Stimulated activated CD4-positive, alpha-beta T cell treated with anti-CD3 and anti-CD28 coated beads, Interleukin-2, amount 100 ng/mL, for 24 hours (primary cell): ENCODE results near the gene TRMT2A.
"Not testable (repeated sequence)": the region's sequence is repeated elsewhere in the genome, so short reads cannot be mapped to it uniquely, and the experiment has no call there.

Experiments
- DNase-seq, 2 donors: peaks; one replicate each; pipeline ENCODE4 v3.0.0-alpha.2; 2020

The TRMT2A gene

DNA sequence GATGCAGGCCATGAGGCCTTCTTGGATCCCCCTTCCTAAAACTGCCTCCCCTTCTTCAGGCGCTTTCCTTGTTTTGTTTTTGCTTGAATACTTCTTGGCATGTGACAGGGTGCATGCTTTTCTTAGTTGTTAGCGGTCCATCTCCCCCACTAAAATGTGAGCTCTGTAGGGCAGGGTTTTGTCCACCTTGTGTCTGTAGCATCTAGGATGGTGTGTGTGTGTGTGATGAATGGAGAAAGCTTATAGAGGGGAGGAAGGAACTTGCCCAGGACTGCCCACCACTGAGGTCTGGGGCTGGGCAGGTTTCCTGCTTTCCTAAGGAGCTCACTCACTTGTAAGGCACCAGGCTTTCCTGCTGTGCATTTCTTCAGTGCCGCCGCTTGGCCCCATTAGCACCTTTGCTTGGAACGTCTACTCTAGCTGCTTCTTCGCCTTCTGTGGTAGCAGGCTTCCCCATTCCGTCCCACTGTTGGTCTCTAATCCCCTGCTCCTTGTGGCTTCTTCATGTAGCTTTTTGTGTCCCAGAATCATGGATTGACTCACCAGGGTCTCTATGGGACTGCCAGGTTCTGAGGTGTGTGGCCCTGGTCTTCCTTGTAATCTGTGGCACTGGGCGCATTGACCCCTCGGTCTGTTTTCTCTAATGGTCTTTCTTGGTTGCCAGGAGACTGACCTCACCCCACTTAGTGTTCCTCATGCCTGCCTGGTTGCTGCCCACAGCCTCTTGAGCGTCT is 33.7 kb downstream of the TRMT2A start:
- DNase-seq = no peak

DNA sequence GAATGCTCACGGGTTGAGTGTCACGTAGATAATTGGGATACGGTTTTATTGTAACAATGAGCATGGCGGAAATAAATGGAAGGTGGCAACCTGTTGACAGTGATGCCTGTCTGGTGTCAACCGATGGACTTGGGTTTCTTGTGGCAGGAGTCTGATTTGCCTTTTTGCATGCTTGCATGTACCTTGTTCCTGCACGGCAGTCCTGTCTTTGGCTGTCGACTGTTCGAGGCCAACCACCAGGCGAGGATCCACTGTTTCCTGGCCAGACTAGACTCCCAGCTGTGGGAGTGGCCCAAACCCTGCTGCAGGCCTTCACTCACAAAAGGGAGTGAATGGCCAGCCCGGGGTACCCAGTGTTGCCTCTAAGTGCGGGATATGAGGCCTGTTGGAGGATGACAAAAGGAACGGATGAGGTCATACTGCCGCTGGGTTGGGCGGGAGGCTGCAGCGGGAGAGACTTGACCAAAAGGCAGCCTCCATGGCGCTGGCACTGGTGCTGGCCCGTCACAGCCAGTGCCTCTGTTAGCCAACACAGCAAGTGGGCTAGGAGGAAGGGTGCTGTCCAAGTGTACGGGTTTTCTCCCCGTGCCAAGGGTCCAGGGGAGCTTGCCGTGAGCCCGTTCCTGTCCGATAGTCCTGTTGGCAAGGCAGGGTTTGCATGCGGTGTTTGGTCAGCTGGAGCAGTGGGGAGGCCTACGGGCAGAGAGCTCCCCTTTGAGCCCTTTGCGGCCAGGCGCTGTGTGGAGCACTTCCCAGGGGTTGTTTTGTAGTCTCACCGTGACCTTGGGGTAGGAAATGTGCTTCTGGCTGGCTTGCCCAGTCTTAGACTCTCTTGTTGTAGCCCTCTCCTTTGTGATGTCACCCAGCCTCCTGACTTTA is 36.0 kb downstream of the TRMT2A start:
- peak in 1 of 2 donors; percentile 22 for DNase-seq

DNA sequence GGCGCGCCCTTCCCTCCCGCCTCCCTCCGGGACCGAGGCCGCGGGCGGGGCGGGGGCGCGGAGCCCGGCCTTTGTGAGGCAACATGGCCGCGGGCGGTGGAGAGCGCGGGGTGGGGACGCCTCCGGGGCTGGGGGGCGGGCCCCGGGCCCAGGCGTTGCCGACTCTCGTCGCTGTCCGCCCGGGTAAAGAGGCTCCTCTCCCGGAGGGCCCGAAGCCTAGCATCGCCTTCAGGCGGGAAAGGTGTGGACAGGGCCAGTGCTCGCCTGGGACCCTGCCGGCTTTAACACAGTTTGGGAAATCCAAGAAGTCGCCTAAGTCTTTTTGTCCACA is 36.6 kb downstream of the TRMT2A start:
- peak; percentile 76 to 78 for DNase-seq

- DNase-seq = peak; percentile 67 to 76
Measured at GRCh38 chr22:20079745-20080444, 37.1 kb downstream of the TRMT2A start, which contains the start of gene DGCR8. Gene DGCR8 (plus strand): TSS chr22:20080241. CDS start chr22:20085964, 5,723 bp downstream.

GRCh38 chr22:20076627-20077172 is 40.3 kb downstream of the TRMT2A start:
- no peak for DNase-seq

DNA sequence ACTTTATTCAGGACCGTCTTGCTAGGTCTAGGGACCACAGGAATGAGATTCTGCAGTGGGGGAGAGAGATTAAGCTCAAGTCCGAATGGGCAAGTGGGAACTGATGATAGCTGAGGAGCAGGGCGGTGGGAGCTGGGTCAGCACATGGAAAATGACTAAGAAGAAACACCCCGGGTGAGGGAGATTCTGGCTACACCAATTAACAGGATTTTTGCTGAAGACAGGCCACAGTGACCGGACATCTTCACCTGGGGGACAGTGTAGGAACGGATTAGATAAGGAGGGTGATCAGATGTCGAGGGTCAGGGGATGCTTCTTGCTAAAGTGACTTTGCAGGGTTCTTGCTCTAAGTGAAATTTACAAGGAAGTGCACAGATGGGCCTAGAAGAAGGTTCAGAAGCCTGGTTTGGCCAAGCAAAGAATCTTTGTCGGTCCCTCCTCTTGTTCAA is 45.5 kb downstream of the TRMT2A start:
- no peak for DNase-seq

DNA sequence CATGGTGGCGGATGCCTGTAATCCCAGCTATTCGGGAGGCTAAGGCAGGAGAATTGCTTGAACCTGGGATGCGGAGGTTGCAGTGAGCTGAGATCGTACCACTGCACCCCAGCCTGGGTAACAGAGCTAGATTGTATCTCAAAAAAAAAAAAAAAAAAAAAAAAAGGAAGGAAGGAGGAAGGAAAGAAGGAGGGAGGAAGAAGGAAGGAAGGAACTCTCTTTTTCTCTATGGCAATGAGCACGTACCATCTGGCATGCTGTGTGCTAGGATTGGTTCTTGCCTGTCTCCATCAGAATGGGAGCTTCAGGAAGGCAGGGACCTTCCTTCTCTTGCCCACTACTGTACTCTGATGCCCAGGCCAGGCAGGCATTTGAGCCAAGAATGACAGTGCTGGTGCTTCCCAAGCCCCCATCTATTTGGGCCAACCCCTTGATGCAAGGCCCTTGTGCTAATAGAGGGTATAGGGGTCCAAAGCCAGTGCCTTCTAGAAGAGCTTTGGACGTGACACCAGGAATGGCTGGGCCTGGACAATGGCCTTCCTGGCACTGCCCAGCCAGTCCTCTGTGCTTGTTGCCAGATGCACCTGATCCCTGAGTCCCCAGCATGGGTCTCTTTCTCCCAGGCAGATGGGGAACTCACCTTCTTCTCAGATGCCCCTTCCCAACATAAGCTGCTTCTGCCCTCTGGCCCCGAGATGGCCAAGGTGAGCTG is 47.5 kb downstream of the TRMT2A start:
- no peak for DNase-seq

DNA sequence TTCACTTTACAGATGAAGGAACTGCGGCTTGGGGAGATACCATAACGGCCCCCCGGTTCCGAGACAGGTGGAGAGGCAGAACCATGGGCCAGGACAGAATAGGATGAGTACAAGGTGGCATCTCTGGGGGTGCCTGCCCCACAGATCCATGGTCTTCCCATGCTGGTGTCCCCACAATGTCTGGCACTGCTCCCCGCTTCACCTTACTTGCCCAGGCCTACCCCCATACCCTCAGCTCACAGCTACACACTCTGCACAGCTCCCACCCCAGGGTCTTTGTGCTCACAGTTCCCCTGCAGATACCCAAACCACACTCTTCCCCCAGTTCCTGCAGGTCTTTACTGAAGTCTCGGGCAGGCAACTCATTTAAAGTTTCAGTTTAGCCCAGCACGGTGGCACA is 48.4 kb downstream of the TRMT2A start:
- DNase-seq = no peak

DNA sequence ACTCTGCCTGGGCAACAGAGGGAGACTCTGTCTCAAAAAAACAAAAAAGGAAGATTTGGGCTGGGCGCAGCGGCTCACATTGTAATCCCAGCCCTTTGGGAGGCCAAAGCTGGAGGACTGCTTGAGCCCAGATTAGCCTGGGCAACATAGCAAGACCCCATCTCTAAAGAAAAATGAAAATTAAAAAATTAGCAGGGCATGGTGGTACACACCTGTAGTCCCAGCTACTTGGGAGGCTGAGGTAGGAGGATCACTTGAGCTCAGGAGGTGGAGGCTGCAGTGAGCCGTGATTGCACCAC is 49.7 kb downstream of the TRMT2A start:
- not testable (repeated sequence) for DNase-seq

GRCh38 chr22:20066617-20067383 is 50.2 kb downstream of the TRMT2A start:
- no peak for DNase-seq

DNA sequence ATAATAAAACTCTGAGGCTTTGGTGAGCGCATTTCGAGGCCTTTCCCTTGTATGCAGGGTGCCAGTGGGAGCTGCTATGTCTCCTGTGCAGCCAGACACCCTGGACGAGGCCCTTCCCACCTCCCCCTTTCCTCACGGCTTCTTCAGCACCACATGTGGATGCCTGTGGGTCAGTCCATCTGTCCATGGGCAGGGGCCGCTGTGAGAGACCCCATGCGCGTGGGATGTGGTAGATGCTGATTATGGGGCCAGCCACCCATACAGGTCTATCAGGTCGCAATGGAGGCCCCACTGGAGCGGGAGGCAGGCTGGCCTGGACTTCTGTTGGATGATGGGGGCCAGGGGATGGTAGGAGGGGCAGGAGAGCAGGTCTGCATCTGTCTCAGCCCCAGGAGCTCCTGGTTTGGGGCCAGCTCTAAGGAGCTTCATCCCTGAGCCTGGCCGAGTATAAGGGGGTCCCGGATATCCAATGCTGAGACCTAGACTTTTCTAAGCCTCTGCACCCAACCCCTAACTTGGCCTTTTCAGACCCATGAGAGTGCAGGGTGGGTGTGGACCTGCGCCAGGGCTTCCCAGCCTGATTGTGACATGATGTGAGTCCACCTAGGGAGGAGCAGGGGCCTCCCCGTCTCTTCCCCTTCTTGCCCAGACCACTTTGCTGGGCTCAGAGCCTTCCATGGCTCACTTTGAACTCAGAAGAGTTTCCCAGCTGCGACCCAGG is 51.0 kb downstream of the TRMT2A start:
- DNase-seq = no peak

- DNase-seq = no peak
Measured at GRCh38 chr22:20064545-20065262, 52.3 kb downstream of the TRMT2A start.

DNA sequence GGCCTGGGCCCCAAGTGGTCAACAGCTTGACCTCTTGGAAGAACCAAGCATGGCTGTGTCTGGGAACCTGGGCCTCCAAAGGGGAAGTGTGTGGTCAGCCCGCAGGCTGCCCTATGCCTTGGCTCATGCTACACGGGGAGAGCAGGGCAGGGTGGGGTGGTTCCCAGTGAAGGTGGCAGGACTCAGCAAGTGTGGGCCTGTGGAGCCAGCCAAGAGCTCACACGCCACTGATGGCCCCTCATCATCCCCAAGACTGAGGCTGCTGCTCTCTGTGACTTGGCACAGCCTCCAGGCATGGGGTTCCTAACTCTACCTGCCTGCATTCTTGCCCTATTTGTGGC is 52.9 kb downstream of the TRMT2A start:
- no peak for DNase-seq

DNA sequence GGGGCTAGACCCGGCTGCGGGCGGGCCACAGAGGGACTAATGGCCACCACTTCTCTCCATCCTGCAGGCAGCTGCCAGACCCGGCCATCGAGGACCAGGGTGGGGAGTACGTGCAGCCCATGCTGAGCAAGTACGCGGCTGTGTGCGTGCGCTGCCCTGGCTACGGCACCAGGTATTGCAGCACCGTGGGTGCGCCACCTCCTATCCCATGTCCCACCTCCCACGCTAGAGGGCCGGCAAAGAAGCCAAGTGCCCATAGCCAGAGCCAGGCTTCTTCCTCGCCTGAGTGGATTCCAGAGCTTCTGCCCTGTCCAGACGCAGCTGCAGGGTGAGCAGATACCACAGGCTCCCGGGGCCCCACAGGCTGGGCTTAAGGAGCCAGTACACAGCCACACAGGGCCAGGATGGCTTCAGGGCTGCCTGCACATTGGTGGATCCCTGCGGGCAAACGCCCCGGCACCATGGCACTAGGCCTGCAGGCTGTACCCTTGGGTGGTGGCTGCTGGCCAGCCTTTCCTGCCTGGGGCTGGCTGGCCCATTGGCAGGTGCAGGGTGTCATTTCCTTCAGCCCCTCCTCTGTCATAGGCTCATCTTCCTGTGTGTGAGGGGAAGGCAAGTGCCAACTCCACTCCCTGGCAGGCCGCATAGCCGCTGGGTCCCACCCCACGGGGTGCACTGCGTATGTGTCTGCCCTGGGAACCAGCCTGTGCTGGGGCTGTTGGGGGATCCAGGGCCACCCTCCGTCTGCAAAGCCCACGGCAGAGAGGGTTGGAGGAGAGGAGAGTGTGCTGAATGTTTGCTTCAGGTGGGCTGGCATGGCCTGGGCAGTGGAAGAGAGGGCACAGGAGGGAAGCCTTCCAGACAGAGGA is 53.5 kb downstream of the TRMT2A start:
- no peak for DNase-seq

DNA sequence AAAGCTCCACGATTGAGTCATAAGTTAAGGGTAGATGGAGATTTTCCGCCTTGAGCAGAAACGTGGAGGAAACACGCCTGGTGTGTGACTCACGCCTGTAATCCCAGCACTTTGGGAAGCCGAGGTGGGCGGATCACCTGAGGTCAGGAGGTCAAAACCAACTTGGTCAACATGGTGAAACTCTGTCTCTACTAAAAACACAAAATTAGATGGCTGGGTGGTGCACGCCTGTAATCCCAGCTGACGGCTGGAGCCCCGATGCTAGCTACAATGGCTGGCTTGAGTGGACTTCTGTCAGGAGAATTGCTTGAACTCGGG is 54.3 kb downstream of the TRMT2A start:
- no peak for DNase-seq

- no peak for DNase-seq
Measured at GRCh38 chr22:20062043-20062765, 54.8 kb downstream of the TRMT2A start.
